Central memory CD8-positive, alpha-beta T cell (primary cell): ENCODE results near the gene CRYL1.
A peak's percentile ranks its signal among the peaks of the same experiment; 100 is the strongest.

Experiments
- ATAC-seq: fragments of 150-1000 bp; cut with Tn5 transposase; replicated peaks from 2 replicates; pipeline ENCODE4 v1.10.0; 2022; ENCODE audit warnings: mild to moderate bottlenecking, moderate FRiP score, moderate number of reproducible peaks; ENCODE audit not compliant: poor library complexity, severe bottlenecking; ENCODE audit errors: extremely low read depth
- DNase-seq, 2 donors: peaks; one replicate each; pipeline ENCODE4 v3.0.0; 2021; ENCODE audit warnings: low spot score in 2 of 2
- H3K27ac Mint-ChIP-seq: one replicate; pipeline ENCODE4 v1.8.0; 2022; ENCODE audit warnings: low read depth, mild to moderate bottlenecking, moderate library complexity, mixed read lengths
- H3K27me3 Mint-ChIP-seq: one replicate; pipeline ENCODE4 v1.8.0; 2022; ENCODE audit warnings: mixed read lengths
- H3K36me3 Mint-ChIP-seq: one replicate; pipeline ENCODE4 v1.8.0; 2022; ENCODE audit warnings: mild to moderate bottlenecking, moderate library complexity, mixed read lengths; ENCODE audit not compliant: insufficient read depth
- H3K4me1 Mint-ChIP-seq: one replicate; pipeline ENCODE4 v1.8.0; 2022; ENCODE audit warnings: mixed read lengths
- H3K4me3 Mint-ChIP-seq: one replicate; pipeline ENCODE4 v1.8.0; 2022; ENCODE audit warnings: mild to moderate bottlenecking, moderate library complexity, mixed read lengths
- H3K9me3 Mint-ChIP-seq: one replicate; pipeline ENCODE4 v1.8.0; 2022; ENCODE audit warnings: mixed read lengths

Gene CRYL1

GRCh38 chr13:20373861-20374260 lies 151.8 kb downstream of the CRYL1 start:
- peaks cover 50% of the 10 kb centered on the region for H3K27me3 Mint-ChIP-seq
- H3K4me3 Mint-ChIP-seq: no peak overlapping the region
- no peak for DNase-seq
- peaks cover 1% of the 10 kb centered on the region for H3K36me3 Mint-ChIP-seq
- H3K9me3 Mint-ChIP-seq: no peaks in the 10 kb centered on the region
- ATAC-seq: no peak
- no peak overlapping the region for H3K27ac Mint-ChIP-seq
- H3K4me1 Mint-ChIP-seq: no peaks in the 10 kb centered on the region

- no peak for ATAC-seq
- Mint-ChIP-seq H3K4me1 (no peaks in the 10 kb centered on the region), H3K36me3 (no peaks in the 10 kb centered on the region), H3K4me3 (no peak overlapping the region), H3K9me3 (no peaks in the 10 kb centered on the region), H3K27me3 (peaks cover 63% of the 10 kb centered on the region), H3K27ac (no peak overlapping the region)
- no peak for DNase-seq
Observed at GRCh38 chr13:20371825-20372224, 153.8 kb downstream of the CRYL1 start.

- H3K36me3 Mint-ChIP-seq: no peaks in the 10 kb centered on the region
- H3K4me1 Mint-ChIP-seq: no peaks in the 10 kb centered on the region
- no peaks in the 10 kb centered on the region for H3K9me3 Mint-ChIP-seq
- ATAC-seq (no peak), DNase-seq (no peak)
- H3K27ac Mint-ChIP-seq: no peak overlapping the region
- H3K4me3 Mint-ChIP-seq: no peak overlapping the region
- H3K27me3 Mint-ChIP-seq: peaks cover 62% of the 10 kb centered on the region
Observed at GRCh38 chr13:20370815-20371421, 154.7 kb downstream of the CRYL1 start.

GRCh38 chr13:20369886-20370361 lies 155.7 kb downstream of the CRYL1 start:
- Mint-ChIP-seq H3K4me3 (no peak overlapping the region), H3K4me1 (no peaks in the 10 kb centered on the region), H3K9me3 (no peaks in the 10 kb centered on the region), H3K36me3 (no peaks in the 10 kb centered on the region), H3K27ac (no peak overlapping the region), H3K27me3 (peaks cover 53% of the 10 kb centered on the region)
- ATAC-seq (no peak), DNase-seq (no peak)

GRCh38 chr13:20366056-20366455 lies 159.6 kb downstream of the CRYL1 start:
- no peak overlapping the region for H3K27ac Mint-ChIP-seq
- ATAC-seq (no peak), DNase-seq (no peak)
- H3K4me3 Mint-ChIP-seq: no peak overlapping the region
- H3K4me1 Mint-ChIP-seq: peaks cover 12% of the 10 kb centered on the region
- H3K36me3 Mint-ChIP-seq: no peaks in the 10 kb centered on the region
- peaks cover 57% of the 10 kb centered on the region for H3K27me3 Mint-ChIP-seq
- H3K9me3 Mint-ChIP-seq: no peaks in the 10 kb centered on the region

- DNase-seq (no peak), ATAC-seq (no peak)
- Mint-ChIP-seq H3K4me1 (peaks cover 12% of the 10 kb centered on the region), H3K4me3 (no peak overlapping the region), H3K27me3 (peaks cover 57% of the 10 kb centered on the region), H3K27ac (no peak overlapping the region), H3K36me3 (no peaks in the 10 kb centered on the region), H3K9me3 (no peaks in the 10 kb centered on the region)
Observed at GRCh38 chr13:20363603-20364002, 162.1 kb downstream of the CRYL1 start.

- no peaks in the 10 kb centered on the region for H3K36me3 Mint-ChIP-seq
- H3K4me1 Mint-ChIP-seq: peaks cover 12% of the 10 kb centered on the region
- H3K27ac Mint-ChIP-seq: no peak overlapping the region
- ATAC-seq: peak; percentile 46
- peaks cover 53% of the 10 kb centered on the region for H3K27me3 Mint-ChIP-seq
- no peak for DNase-seq
- no peak overlapping the region for H3K4me3 Mint-ChIP-seq
- no peaks in the 10 kb centered on the region for H3K9me3 Mint-ChIP-seq
Observed at GRCh38 chr13:20363172-20363571, 162.5 kb downstream of the CRYL1 start.

GRCh38 chr13:20362484-20363041 lies 163.1 kb downstream of the CRYL1 start:
- no peak for DNase-seq
- H3K4me1 Mint-ChIP-seq: peaks cover 12% of the 10 kb centered on the region

GRCh38 chr13:20360835-20361412 lies 164.7 kb downstream of the CRYL1 start:
- H3K27ac Mint-ChIP-seq: no peak overlapping the region
- H3K4me1 Mint-ChIP-seq: peaks cover 12% of the 10 kb centered on the region
- H3K4me3 Mint-ChIP-seq: no peak overlapping the region
- DNase-seq: no peak
- H3K9me3 Mint-ChIP-seq: no peaks in the 10 kb centered on the region
- no peaks in the 10 kb centered on the region for H3K36me3 Mint-ChIP-seq
- peaks cover 46% of the 10 kb centered on the region for H3K27me3 Mint-ChIP-seq
- ATAC-seq: no peak

More at GRCh38 chr13:20362484-20363041, 163.1 kb downstream of the CRYL1 start:
- Mint-ChIP-seq H3K9me3 (no peaks in the 10 kb centered on the region), H3K4me3 (no peak overlapping the region), H3K27me3 (peaks cover 47% of the 10 kb centered on the region), H3K27ac (no peak overlapping the region), H3K36me3 (no peaks in the 10 kb centered on the region)
- ATAC-seq: no peak

- Mint-ChIP-seq H3K27me3 (peaks cover 46% of the 10 kb centered on the region), H3K4me1 (peaks cover 12% of the 10 kb centered on the region), H3K27ac (no peak overlapping the region), H3K4me3 (no peak overlapping the region), H3K36me3 (no peaks in the 10 kb centered on the region), H3K9me3 (no peaks in the 10 kb centered on the region)
- ATAC-seq: no peak
- no peak for DNase-seq
Observed at GRCh38 chr13:20360041-20360491, 165.6 kb downstream of the CRYL1 start.

GRCh38 chr13:20359335-20359734 lies 166.3 kb downstream of the CRYL1 start:
- Mint-ChIP-seq H3K27ac (no peak overlapping the region), H3K4me1 (peaks cover 12% of the 10 kb centered on the region), H3K27me3 (peaks cover 41% of the 10 kb centered on the region), H3K9me3 (no peaks in the 10 kb centered on the region), H3K36me3 (no peaks in the 10 kb centered on the region), H3K4me3 (no peak overlapping the region)
- DNase-seq (no peak), ATAC-seq (no peak)

- H3K4me3 Mint-ChIP-seq: no peak overlapping the region
Observed at GRCh38 chr13:20358022-20358421, 167.6 kb downstream of the CRYL1 start.

GRCh38 chr13:20356444-20356843 lies 169.2 kb downstream of the CRYL1 start:
- H3K27ac Mint-ChIP-seq: no peak overlapping the region
- no peaks in the 10 kb centered on the region for H3K9me3 Mint-ChIP-seq
- ATAC-seq (no peak), DNase-seq (no peak)
- no peaks in the 10 kb centered on the region for H3K36me3 Mint-ChIP-seq
- H3K4me1 Mint-ChIP-seq: no peaks in the 10 kb centered on the region
- H3K27me3 Mint-ChIP-seq: peaks cover 18% of the 10 kb centered on the region
- no peak overlapping the region for H3K4me3 Mint-ChIP-seq

More at GRCh38 chr13:20358022-20358421, 167.6 kb downstream of the CRYL1 start:
- Mint-ChIP-seq H3K9me3 (no peaks in the 10 kb centered on the region), H3K4me1 (peaks cover 9% of the 10 kb centered on the region), H3K36me3 (no peaks in the 10 kb centered on the region), H3K27me3 (peaks cover 33% of the 10 kb centered on the region), H3K27ac (no peak overlapping the region)
- DNase-seq (no peak), ATAC-seq (no peak)
